Kasumi-1 (cell line): Measurements from ENCODE around the gene PASK.

ENCODE experiments used
- DNase-seq, 2 experiments: peaks; one replicate each; lab custom pipeline; 2025; lab: John Stamatoyannopoulos, UW

PASK gene

DNA sequence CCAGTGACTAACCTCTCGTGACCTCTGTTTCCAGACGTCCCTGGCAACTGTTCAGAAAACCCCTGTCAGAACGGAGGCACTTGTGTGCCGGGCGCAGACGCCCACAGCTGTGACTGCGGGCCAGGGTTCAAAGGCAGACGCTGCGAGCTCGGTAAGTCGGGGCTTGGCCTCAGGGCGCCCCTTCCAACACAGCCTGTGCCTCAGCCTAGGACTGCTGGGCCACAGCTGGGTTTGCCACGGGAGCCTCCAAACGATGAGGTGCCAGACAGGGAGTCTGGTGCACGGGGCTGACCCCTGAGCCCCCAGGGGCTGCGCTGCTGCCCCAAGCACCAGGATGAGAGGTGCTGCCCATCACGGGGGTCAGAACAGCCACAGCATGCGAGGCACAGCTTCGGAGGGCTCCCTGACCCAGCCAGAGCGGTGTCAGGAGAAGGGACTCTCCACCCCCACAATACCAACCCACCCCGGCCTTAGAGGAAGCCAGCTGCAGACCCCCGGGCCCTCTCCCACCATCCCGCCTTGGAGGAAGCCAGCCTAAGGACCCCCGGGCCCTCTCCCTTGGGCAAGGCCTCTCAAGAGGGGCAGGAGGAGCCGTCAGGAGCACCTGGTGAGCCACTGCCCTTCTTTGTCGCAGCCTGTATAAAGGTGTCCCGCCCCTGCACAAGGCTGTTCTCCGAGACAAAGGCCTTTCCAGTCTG, 67.5 kb downstream of the PASK start:
- DNase-seq = no peak

- DNase-seq = no peak
Measured at GRCh38 chr2:241081190-241081642, 68.1 kb downstream of the PASK start.

GRCh38 chr2:241080405-241081189, 68.7 kb downstream of the PASK start:
- DNase-seq = no peak

- no peak for DNase-seq
Measured at GRCh38 chr2:241074901-241075540, 74.3 kb downstream of the PASK start.

DNA sequence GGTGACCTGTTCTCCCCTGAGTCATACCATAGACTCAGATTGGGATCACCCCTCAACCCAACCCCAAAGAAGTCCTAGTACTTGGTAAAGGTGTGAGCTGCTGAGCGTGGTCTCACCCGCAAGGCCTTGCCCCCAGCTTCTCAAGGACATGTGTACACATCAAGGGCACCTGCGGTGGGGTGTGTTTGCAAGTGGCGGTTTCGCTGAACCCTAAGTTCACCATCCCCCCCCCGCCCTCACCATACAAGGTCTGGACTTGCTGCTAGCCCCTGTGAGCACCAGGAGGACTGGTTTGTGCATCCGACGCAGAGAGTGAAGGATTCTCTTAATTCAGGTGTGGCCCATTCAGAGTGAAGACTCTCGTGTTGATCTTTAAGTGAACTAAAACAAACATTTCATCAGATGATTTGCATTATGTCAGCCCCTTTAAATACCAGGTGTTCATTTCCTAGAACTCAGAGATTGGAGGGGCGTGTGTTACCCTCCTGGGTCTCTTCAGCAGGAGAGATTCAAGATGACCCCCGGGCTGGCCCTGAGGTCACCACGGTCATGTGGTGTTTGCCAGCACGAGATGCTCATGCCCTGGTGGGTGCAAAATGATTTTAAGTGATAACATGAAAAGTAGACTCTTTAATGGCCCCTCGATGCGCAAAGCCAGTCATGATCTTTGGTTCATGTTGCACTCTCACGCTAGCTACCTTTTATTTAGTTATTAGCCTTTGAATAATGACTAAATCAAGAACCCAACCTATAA, 75.0 kb downstream of the PASK start:
- no peak for DNase-seq

DNA sequence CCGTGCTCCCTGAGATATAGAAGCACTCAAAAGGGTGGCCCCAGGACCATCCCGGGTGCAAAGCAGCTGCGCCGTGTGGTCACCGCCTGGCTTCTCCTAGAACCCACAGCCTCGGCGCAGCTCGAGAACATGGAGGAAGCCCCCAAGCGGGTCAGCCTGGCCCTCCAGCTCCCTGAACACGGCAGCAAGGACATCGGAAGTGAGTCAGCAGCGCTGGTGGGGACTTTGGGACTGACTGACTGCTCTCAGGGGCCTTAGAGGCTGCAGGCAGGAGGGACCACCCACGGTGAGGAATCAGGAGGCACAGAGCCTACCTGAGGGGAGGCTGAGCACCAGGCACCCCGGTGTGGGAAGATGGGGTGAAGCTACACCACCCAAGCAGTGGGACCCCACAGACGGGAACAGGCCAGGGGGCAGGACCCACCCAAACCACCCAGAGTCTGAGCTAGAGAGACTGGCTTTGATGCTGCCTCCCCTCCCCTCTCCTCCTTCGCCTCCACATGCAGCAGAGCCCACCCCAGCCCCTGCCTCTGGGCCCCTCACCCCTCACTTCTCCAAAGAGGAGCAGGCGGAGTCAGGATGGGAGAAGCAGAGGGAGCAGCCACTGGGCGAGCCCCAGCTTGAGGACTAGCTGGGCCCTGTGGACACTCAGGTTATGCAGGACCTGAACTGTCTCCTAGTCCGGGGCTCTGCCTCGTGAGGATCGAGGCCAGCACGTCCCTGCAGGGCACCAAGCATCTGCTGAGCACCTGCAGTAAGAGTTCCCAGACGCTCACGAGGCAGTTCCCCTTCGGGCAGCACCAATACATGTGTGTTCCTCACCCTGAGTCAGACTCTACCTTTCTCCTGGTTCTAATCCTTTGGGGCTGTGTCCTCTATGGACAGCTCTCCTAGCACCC, 75.9 kb downstream of the PASK start:
- no peak for DNase-seq

DNA sequence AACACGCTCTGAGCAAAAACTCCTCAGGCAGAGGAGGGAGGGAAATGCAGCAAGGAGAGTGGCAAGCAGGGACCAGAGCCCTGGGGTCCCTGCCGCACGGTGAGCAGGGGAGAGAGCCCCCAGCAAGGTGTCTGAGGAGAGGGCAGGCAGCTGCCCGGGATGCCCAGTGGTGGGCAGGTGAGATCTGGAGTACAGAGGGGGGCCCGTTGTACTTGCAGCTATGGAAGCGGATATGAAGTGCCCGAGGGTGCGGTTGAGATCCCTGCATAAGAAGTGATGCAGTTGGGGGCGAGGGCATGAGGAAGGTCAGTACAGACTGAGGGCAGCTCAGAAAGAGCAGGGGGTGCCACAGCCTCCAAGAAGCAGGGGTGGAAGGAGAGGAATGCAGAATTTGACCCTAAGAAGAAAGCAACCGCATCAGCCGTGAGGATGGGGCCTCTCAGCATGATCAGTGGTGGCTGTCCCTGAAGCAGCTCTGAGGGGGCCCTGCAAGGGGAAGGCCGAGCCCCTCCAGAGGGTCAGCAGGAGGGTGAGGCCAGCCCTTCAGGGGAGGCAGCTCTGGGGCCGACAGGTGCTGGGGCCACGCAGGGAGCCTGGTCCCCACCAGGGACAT, 76.6 kb downstream of the PASK start:
- DNase-seq = no peak

GRCh38 chr2:241072151-241072550, 77.1 kb downstream of the PASK start:
- no peak for DNase-seq

- DNase-seq = no peak
Measured at GRCh38 chr2:241071677-241072111, 77.6 kb downstream of the PASK start.

DNA sequence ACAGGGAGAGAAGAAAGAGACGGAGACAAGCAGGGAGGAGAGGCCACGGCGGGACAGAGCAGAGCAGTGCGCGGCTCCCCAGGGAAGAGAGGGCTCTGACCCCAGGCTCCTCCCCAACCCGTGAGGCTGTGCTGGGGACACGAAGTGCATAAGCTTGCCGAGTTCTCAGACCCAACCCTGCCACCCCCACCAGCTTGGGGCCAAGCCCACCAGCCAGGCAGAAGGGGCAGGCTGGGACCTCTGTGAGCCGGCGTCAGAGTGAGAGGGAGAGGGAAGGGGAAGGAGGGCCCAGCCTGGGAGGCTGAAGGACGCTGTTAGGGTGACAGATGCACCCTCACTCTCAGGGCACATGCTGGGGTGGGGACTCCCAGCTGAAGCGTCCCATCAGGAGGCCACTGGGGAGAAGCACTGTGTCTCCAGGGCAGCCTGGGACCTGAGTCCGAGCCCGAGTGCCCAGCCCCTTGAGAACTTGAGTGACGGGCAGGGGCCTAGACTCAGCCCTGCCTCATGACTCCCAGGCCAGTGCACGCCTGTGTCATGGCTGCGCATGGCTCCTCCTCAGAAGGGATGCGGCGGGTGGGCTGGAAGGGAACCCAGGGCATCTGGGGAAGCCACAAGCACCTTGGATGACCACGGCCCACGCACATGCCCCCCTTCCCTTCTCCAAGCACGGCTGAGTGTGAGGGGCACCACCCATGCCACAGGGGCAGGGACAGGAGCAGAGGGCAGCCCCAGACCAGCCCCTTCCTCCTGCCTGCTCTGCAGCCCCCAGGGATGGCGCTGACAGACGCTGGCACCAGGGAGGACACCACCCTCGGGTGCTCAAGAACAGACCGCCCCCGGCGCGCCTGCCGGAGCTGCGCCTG, 78.2 kb downstream of the PASK start:
- DNase-seq = no peak

- DNase-seq = no peak
Measured at GRCh38 chr2:241070361-241070760, 78.9 kb downstream of the PASK start.

- no peak for DNase-seq
Measured at GRCh38 chr2:241069821-241070281, 79.4 kb downstream of the PASK start.

DNA sequence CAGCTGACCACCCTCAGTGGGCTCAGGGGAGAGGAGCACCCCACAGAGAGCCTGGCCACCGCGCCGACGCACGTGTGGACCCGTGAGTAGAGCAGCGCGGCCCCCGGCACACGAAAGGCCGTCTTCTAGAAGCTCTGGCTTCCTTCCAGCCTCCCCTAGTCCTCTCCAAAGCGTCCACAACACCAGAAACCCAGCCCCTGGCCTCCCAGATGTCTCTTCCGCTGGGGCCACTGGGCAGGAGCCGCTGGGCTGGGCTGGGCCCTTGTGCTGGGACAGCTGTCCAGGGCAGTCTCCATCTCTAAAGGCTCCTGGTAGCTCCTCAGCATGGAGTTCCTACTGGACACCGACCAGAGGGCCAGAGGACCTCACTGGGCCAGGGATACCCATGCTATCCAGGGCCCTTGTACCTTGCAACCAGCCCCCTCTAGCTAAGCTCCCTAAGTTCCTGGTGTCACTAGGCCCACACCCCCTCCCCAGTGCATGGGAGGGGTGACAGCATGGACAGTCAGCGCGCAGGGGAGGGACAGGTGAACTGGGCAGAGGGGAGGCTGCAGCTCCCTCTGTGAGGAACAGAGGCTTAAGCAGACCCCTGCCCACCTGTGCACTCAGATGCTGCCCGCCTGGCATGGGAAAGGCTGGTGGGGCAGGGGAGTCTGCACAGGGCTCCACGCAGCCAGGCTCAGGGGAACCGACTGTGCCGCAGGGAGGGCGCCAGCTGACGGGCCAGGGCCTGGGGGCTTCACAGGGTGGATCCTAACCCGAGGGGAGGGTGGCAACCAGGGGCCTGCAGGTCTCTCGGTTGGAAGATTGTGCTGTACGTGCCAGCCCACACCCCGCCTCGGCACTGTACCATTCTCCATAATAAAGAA, 80.1 kb downstream of the PASK start:
- DNase-seq = no peak

- no peak for DNase-seq
Measured at GRCh38 chr2:241068136-241068941, 80.9 kb downstream of the PASK start.

- DNase-seq = no peak
Measured at GRCh38 chr2:241067501-241068135, 81.7 kb downstream of the PASK start.

- peak in 1 of 2 experiments; percentile 5 for DNase-seq
Measured at GRCh38 chr2:241066893-241067341, 82.4 kb downstream of the PASK start.
